ENCODE results near the gene EN2.

EN2 gene

DNA sequence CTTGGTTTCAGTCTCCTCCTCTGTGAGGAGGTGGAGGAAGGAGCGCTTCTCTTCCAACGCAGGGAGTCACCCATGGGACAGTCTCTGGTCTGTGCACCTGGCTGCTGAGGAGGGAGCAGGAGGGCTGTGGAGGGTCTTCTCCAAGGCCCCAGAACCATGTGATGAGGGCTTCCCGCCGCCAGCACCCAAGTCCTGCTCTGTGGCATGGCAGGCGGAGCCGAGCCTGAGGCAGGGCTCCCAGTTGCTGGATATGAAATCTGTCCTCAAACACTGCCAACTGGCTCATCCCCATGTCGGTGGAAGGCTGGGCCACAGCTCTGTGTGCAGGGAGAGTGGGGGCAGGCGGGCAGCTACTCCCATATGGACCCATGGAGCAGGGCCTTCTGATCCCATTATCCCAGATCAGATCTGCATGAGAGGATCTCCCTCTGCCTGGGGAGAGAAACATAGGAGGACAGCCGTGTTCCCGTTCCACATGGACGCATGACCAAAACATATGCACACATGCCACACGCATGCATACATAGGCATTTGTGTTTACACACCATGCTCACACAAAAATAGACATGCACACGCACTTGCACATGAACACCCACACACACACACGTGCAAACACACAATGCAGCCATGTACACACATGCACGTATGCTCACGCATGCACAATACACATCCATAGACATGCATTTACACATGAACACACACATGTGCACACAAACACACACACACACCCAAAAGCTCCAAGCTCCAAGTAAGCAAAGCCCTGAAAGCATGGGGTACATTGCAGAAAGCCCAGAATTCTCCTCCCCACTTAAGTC is 38.8 kb upstream of the EN2 start:
- no peak for DNase-seq (ENCODE audit: low read depth in 1 of 2, low spot score in 1 of 2)
- Histone ChIP-seq H3K27me3 (ENCODE audit: insufficient read depth, poor library complexity, severe bottlenecking) (no peaks in the 10 kb centered on the region), H3K27ac (replicated peaks) (no peak overlapping the region), H3K4me3 (replicated peaks; ENCODE audit: insufficient read depth, low read length) (no peak overlapping the region)
- TF ChIP-seq, protein P1, sequence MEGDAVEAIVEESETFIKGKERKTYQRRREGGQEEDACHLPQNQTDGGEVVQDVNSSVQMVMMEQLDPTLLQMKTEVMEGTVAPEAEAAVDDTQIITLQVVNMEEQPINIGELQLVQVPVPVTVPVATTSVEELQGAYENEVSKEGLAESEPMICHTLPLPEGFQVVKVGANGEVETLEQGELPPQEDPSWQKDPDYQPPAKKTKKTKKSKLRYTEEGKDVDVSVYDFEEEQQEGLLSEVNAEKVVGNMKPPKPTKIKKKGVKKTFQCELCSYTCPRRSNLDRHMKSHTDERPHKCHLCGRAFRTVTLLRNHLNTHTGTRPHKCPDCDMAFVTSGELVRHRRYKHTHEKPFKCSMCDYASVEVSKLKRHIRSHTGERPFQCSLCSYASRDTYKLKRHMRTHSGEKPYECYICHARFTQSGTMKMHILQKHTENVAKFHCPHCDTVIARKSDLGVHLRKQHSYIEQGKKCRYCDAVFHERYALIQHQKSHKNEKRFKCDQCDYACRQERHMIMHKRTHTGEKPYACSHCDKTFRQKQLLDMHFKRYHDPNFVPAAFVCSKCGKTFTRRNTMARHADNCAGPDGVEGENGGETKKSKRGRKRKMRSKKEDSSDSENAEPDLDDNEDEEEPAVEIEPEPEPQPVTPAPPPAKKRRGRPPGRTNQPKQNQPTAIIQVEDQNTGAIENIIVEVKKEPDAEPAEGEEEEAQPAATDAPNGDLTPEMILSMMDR (IDR thresholded peaks at IDR 0.05; ENCODE audit: insufficient read depth, low read length): no peak
- TF ChIP-seq POLR2AphosphoS5 (IDR thresholded peaks at IDR 0.05; ENCODE audit: low read depth): no peak
- TF ChIP-seq REST (IDR thresholded peaks at IDR 0.05; ENCODE audit: insufficient replicate concordance, low read depth): no peak
- TF ChIP-seq SPI1 (IDR thresholded peaks at IDR 0.05; ENCODE audit: borderline replicate concordance, low read depth): no peak
- no peak for TF ChIP-seq GABPA (IDR thresholded peaks at IDR 0.05; ENCODE audit: low read depth)

GRCh38 chr7:155420116-155420515 is 37.8 kb upstream of the EN2 start:
- TF ChIP-seq GABPA (IDR thresholded peaks at IDR 0.05; ENCODE audit: low read depth) (no peak), POLR2AphosphoS5 (IDR thresholded peaks at IDR 0.05; ENCODE audit: low read depth) (no peak), REST (IDR thresholded peaks at IDR 0.05; ENCODE audit: insufficient replicate concordance, low read depth) (no peak), SPI1 (IDR thresholded peaks at IDR 0.05; ENCODE audit: borderline replicate concordance, low read depth) (no peak)
- TF ChIP-seq, protein P1 (IDR thresholded peaks at IDR 0.05; ENCODE audit: insufficient read depth, low read length): no peak
- no peaks in the 10 kb centered on the region for H3K27me3 ChIP-seq (ENCODE audit: insufficient read depth, poor library complexity, severe bottlenecking)
- no peak overlapping the region for H3K4me3 ChIP-seq (replicated peaks; ENCODE audit: insufficient read depth, low read length)
- no peak for DNase-seq (ENCODE audit: low read depth in 1 of 2, low spot score in 1 of 2)
- H3K27ac ChIP-seq (replicated peaks): no peak overlapping the region

- Histone ChIP-seq H3K27me3 (ENCODE audit: insufficient read depth, poor library complexity, severe bottlenecking) (no peaks in the 10 kb centered on the region), H3K27ac (replicated peaks) (no peak overlapping the region), H3K4me3 (replicated peaks; ENCODE audit: insufficient read depth, low read length) (no peak overlapping the region)
- DNase-seq (ENCODE audit: low read depth in 1 of 2, low spot score in 1 of 2): no peak
- TF ChIP-seq POLR2AphosphoS5 (IDR thresholded peaks at IDR 0.05; ENCODE audit: low read depth): no peak
- TF ChIP-seq GABPA (IDR thresholded peaks at IDR 0.05; ENCODE audit: low read depth): no peak
- no peak for TF ChIP-seq SPI1 (IDR thresholded peaks at IDR 0.05; ENCODE audit: borderline replicate concordance, low read depth)
- TF ChIP-seq REST (IDR thresholded peaks at IDR 0.05; ENCODE audit: insufficient replicate concordance, low read depth): no peak
- TF ChIP-seq, protein P1 (IDR thresholded peaks at IDR 0.05; ENCODE audit: insufficient read depth, low read length): no peak
These were observed 35.8 kb upstream of the EN2 start for GRCh38 chr7:155422151-155422550.
